Measurements from ENCODE around the gene FAM117A.
A peak's percentile ranks its signal among the peaks of the same experiment; 100 is the strongest.

Gene FAM117A, protein sequence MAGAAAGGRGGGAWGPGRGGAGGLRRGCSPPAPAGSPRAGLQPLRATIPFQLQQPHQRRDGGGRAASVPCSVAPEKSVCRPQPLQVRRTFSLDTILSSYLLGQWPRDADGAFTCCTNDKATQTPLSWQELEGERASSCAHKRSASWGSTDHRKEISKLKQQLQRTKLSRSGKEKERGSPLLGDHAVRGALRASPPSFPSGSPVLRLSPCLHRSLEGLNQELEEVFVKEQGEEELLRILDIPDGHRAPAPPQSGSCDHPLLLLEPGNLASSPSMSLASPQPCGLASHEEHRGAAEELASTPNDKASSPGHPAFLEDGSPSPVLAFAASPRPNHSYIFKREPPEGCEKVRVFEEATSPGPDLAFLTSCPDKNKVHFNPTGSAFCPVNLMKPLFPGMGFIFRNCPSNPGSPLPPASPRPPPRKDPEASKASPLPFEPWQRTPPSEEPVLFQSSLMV

DNA sequence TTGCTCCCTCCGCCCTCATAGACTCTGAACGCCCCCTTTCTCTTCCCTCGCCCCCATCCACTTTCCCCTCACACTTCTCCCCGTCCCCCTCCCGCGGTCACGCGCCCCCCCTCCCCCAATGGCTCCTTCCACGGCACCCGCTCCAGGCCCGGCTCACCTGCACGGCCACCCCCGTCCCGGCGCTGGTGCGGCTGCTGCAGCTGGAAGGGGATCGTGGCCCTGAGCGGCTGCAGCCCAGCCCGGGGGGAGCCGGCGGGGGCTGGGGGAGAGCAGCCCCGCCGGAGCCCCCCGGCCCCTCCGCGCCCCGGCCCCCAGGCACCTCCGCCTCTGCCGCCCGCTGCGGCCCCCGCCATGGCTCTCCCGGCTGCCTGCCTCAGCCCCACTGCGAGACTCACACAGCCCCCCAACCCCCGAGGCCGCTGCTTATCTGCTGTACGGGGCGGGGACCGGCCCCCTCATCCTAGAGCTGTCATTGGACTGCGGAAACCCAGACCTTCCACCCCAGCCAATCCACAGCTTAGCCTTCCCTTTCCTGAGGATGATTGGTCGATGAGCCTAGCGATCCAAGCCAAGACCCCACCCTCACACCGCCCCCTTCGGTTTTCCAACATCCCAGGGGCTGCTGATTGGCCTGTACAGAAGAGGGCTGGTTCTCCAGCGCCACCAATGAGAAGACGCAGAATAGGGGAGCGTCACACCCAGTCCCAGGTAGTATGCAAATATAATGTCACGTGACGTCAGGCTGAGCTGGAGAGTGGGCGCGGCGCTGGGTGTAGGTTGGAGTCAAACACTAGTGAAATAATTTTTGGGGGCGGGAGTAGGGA is at the start of gene FAM117A:
FAM117A (minus strand) TSS at position 397 of the 824 bp plus-strand sequence; CDS start at position 353, 44 bp downstream.
- peak; percentile 97 for DNase-seq

DNA sequence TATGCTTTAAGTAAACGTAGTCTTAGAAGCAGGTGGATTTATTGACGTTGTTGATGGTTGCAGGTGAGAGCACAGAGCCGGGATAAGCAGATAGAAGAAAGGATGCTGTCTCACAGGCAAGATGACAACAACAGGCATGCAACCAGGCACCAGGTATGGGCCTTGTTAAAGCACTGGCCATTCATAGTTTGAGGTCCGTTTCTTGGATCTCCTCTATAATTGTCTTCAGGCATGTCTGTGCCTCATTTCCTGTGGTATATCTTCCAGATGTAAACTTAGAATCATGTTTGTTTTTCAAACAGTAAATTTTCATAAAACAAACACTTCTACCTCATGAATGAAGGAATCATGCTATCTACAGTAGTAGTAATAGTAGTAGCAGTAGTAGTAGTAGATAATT is 45.1 kb upstream of the FAM117A start:
- DNase-seq: no peak

DNA sequence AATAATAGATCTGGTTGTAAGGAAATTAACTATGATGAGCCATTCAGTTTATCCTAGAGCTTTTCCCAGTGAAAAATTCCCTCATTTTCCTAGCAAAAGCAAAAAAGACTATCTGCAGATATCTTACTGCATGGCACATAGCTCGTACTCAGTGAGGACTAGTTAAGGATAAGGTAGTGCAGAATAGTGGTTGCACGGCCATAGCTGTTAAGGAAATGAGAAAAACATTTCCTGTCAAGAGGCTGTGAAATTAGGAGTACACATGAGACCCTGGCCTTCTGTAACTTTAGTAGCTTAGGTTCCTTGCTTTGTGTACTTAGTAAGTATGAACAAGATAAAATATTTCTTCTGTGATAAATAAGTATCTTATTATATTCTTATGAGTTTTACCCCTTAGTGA is 34.8 kb upstream of the FAM117A start:
- no peak for DNase-seq

DNA sequence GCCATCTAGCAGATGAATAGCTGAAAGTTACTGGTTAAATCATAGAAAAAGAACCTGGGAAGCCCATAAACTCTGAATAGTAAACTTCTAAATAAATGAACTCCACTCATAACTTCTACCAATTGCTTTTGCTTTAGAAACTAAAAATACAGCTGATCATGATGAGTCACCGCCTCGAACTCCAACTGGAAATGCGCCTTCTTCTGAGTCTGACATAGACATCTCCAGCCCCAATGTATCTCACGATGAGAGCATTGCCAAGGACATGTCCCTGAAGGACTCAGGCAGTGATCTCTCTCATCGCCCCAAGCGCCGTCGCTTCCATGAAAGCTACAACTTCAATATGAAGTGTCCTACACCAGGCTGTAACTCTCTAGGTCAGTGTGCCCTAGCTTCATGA is 34.3 kb upstream of the FAM117A start:
- DNase-seq: no peak

DNA sequence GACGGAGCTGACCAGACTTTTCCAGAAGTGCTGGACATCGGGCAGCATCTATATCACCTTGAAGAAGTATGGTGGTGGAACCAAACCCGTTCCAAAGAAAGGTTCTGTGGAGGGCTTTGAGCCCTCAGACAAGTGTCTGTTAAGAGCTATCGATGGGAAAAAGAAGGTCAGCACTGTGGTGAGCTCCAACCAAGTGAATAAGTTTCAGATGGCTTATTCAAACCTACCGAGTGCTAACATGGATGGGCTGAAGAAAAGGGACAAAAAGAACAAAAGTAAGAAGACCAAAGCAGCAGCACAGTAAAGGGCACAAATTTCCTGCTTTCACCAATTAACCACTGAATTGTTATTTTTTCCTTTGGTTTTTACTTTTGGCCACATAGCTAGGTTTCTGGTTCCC is 31.4 kb upstream of the FAM117A start:
- no peak for DNase-seq

DNA sequence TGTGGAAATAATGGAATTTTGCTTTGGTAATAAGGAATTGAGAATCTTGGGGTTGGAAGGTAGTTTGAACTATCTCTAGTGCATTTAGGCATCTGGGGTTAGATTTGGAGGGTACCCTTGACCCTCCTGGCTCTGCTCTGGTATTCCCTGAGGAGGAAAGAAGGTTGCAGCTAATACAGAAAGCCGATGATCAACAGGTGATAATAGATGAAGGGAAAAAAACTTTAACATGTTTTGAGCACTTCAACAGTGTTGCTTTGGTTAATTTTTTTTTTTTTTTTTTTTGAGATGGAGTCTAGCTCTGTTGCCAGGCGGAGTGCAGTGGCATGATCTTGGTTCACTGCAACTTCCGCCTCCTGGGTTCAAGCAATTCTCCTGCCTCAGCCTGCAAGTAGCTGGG is 29.4 kb upstream of the FAM117A start:
- no peak for DNase-seq

DNA sequence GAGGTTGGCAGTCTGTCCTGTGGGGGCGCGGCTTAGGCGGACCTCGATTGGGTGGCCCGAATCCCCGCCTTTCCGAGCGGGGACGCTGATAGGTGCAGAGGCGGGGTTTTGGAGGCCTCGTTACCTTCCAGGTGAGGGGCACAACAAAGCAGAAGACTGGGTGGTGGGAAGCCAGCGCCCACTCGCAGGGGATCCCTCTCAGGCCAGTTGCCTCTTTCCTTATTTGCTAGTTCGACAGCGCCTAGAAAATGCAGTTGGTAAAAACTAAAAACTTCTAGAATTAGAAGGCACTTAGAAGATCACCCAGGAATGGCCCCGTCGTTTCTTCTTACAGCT is 25.3 kb upstream of the FAM117A start:
- DNase-seq: no peak

DNA sequence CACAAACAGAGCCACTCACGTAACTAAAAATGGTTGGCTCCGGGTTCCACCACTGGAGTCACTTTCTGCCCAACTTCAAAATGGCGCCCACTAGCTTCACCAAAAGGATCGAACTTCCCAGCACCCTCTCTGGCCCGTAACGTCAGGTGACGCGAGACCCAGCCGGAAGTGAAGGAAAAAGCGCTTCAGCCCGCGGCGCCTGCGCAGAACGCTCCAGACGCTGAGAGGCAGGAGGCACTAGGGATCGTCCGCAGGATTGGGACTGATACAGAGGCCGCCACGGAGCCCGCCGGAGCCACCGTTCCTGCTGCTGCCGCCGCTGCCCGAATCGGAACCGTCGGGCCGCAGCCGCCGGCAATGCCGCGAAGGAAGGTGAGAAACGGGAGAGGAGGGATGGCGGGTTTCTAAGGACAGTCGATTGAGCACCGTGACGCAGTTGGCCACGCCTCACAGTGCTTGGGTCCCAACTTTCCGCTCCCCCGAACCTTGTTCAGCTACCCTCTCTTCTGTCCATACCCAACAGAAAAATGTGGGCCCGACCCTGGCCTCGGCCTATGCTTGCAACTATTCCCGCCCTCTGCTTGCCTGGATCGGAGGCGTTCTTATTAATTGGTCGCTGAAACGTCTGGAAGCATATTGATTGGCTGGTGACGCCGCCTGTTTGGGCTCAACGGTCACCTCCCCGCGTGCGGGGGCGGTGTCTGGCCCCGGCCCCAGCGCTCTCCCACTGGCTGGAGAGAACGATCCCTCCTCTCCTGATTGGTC is 24.7 kb upstream of the FAM117A start, which contains the start of gene KAT7:
KAT7 (plus strand) TSS at position 204 of the 765 bp plus-strand sequence; CDS start at position 358, 154 bp downstream.
- DNase-seq: peak; percentile 98

DNA sequence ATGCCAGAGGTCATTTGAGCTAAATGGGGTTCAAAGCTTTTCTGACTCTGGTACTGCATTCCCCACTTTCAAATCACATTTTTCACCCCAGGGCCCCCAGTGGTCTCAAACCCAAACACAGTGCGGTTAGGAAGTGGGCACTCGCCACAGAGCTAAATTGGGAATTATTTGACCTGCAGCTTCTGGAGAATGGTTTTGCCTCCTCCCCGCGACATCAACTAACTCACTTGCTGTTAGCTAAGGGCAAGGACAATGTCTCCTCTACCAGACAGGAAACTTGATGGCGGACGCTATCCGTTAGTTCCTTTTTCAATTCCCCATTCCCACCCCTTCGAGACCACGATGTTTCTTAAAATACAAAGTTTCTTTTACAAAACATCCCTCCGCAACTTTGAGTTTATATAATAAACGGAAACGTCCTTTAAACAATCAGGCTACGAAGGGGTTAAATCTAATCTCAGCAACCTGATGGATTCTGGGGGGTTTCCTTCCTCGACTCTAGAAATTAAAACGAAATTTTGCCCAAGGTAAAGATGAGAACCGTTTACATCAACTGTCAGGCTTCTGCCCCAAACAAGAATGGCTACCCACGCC is 24.1 kb upstream of the FAM117A start:
- no peak for DNase-seq

DNA sequence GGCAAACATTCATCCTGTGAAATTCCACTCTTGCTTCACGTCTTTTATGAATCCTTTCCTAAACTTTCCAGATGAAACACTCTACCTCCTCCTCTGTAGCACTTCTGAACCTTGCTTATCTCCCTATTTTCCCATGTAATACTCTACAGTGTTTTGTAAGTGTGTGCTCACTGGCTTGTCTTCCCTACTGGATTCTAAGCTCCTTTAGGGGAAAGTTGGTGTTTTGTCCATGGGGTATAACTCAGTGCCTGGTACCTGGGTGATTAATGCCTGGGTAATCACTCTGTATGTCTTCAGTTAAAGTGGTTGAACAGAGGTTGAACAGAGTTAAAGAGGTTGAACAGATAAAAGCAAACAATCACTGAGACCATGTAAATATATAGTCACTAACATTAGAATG is 20.7 kb upstream of the FAM117A start:
- DNase-seq: no peak

DNA sequence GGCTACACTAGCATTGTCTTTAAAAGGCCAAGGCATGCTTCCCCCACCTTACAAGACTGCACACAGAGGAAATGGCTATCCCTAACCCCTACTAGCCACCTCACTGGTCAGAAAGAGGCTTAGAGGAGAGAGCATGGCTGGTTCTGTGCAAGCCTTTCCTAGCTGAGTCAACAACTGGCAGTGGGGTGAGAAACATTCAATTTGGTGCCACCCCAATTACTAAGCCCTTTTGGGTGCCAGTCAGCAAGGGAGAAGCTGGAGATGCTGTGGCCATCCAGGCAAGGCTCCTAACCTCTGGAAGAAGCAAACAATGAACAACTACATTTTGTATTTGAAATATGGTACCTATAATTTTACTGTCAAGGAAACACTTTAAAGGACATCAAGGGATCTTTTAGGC is 19.9 kb upstream of the FAM117A start:
- DNase-seq: no peak

DNA sequence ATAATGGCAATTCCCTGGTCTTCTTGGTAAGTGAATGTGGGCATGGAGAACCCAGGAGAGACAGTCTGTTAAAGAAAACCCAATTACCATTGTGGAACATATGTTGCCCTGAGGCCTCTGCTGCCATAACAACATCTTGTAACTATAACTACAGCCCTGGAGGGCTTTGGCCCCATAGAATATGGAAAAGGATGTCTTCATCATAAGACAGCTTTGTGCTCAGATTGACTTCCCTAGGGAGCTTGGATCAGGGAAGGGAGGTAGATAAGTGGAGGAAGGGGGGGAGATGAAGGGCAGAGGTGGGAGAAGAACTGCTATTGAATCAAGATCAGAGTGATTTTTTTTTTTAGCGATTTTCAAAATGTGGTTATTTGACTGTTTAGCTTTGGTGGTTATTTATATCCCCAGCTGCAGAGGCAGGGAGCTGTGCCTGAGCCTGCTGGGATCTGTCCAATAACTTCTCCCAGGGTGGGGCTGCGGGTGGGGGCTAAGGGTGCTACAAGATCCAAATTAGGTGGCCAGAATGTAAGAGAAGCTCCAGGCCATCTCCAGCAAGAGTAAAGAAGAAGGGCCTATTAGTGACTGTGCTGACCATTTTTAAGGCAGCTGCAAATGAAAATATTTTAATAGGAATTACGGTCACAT is 19.3 kb upstream of the FAM117A start:
- DNase-seq: no peak

DNA sequence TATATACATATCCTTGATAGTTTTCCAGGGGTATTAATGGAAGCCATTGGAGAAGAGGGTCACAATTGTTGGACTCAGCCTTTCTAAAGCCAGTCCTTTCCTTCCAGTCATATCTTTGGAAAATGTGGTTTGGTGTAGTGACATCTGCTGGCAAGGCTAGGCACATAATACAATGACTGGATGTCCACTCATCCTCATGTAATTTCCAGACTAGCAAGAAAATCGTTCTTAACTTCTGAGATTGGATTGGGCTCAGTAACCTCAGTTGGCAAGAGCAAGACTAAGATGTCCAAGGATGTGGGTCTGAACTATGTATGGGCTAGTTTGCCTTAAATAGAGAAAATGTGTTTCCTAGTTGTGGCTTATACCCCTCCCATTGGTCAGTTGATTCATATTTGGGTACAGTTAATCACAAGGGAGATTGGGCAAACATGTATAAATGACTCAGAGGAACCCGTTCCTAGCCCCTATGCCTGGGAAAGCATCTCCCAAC is 15.9 kb upstream of the FAM117A start:
- DNase-seq: no peak

DNA sequence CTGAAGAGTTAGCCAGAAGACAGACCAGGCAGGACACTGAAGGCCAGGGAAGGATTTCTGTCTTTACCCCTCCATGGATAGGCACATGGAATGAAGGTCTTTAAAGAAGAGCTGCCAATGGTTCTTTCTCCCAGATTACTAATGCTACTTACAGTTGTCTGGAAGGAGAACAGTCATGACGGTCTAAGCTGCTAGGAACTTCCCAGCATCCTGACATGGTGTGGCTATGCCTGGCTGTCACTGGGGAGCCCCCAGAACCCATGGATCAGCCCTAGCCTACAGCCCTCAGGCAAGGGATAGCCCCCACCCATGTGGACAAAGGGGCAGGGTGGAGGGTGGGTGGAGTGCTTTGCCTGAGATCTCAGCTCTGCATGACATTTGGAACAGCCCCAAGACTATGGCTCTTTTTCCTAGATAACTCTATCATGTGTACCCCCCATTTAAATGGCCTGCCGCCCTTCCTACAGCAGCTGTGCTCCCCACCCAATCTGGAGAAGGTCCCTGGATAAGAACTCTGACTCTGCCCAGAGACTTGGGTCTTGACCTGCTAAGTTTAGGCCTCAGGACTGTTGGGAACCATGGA is 15.3 kb upstream of the FAM117A start:
- no peak for DNase-seq

DNA sequence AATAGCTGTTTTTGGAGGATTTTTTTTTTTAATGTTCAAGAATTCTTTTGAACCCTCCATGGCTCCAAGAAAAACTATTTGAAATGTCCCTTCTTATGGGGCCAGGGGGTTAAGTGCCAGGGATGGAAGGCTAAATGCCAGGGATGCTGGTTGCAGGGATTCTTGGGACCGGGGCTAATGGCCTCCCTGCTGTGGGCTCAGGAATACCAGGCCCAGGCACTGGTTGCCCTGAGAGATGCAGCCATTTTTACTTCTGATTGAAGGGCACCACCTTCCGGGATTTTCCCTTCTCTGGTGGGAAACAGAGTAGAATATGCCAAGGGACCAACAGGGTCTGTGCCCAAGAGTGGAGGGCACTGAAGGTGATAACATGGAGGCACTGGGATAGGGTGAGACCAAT is 13.6 kb upstream of the FAM117A start:
- DNase-seq: no peak

DNA sequence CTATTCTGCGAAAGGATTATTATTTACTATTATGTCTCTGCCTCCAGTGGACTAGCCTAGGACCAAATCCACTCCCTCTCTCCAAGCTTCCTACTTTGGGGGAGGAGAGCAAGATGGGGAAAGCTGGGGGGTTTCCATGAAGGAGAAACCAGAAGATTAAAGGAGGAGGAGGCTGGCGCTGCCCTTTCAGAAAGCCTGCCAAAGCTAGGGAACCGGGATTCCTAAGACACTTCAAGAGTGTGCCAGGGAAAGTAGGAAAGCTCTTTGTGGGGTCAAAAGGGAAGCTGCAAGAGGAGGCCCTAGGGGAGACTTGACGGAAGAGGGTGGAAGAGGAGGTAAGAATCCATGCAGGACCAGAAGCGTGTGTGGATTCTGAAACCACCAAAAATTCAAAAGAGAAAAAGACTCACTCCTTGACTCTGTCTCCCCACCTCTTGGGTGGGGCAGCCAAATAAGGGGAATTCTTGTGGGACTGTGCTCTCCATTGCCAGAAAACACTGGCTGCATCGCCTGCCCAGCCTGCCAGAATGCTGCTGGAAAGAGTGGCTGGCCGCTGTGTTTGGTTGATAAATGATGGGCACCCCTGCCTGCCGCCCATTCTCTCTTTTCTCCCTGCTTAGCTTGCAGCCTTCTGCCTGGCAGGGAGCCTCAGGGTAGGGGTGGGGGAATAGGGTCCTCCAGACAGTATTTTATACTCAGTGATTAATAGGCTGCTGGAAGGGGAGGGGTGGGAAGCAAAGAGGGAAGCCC is 12.8 kb upstream of the FAM117A start:
- no peak for DNase-seq

DNA sequence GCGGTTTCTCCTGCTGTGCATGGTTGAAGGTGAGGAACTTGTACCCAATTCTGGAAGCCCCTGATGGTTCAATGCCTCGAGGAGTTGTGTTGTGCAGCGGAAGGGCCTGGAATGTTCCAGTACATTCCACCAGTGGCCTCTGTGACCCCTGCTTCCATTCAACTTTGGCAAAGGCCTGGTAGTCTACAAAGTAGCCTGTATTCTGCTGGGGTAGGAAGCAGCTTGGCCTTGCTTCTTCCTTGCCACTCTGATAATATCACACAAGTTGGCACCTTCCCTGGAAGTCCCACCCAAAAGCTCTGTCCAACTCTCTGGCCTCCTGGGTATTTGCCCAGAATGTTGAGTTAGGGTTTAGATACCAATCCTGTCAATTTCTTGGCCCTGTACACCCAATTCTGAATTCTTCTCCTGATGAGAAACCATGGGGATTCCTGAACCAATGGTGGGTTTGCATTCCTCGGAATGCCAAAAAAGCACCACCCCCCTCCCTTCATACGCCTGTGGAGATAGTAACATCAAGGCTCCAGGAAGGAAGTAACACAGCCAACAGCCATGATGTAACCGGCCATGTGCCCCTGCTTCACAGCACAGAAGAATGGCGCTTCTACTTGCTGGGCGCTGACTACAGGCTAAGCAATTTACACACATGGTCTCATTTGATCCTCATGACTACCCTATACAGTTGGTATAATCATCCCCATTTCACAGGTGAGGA is 11.8 kb upstream of the FAM117A start:
- DNase-seq: no peak

DNA sequence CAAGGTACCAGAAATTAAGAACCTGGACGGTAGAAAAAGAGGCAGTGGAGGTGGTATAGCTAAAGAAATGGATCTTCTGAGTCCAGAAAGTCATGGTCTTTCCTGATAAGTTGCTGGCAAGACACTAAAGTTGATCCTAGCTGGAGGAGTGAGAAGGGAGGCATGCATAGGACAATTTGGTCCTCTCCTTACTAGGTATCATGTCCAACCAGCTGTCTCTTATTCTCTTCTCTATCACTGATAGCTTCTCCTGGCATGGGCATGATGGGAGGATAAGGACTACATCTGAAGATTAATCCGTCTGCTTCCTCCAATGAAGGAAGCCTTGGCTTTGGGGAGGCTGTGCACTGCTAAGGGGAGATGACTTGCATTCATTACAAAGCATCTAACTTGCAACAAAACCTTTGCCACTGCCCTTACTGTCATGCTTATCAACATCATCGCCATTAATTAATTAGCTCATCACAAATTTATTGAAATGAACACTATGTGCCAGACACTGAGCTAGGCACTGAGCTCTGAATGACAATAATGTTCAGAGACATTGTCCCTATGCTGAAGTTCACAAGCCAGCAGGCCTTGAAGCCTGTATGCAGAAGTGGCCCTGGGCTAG is 3.1 kb upstream of the FAM117A start:
- no peak for DNase-seq

DNA sequence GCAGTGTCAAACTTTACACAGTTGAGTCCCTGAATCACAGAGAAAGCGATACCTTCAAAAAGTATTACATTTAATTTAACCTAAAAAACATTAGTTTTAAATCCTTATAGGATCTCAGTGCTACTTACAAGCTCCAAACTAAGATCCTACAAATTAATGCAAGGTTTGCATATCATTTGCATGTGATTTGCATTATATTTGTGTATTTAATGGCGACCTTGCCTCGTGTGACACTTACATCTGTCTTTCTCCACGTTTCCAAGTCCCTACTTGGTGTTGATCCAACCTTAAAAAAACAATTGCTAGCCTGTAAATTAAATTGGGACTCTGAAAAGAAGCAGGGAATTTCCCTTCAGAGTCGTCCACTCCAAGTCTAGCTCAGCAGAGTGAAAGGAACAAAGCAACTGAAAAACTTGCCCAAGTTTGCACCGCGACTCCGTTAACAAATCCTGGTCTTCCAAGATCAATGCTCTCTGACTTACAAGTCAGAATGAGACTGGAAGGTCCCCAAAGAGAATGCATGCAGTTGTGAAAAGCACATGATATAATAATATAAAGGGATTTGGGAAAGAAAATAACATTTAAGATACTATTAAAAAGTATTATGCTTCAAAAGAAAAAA is 739 bp upstream of the FAM117A start:
- DNase-seq: no peak

Data from NCI-H2081 treated with DMSO at 0.1 percent for 48 hours (cell line).